Ascending aorta (tissue), 2 donors: ENCODE data around the gene CLASP1. TPM values are rescaled to one million over a fixed set of nuclear protein-coding genes. Genes with fewer than 3 reads are reported as not detected.
A peak's percentile ranks its signal among the peaks of the same experiment; 100 is the strongest.
"Not testable (repeated sequence)": the region's sequence is repeated elsewhere in the genome, so short reads cannot be mapped to it uniquely, and the experiment has no call there.

ENCODE experiments used
- DNase-seq, 2 donors: peaks; one replicate each; pipeline ENCODE4 v3.0.0-alpha.2; 2019; ENCODE audit warnings: low spot score in 2 of 2
- H3K27ac ChIP-seq, 2 donors: fragments of 200-600 bp; sonication (generic); one replicate each; pipeline ENCODE4 v1.5.1; 2016 to 2017; ENCODE audit warnings: mild to moderate bottlenecking in 1 of 2
- H3K27me3 ChIP-seq: fragments of 200-600 bp; sonication (generic); one replicate; pipeline ENCODE4 v1.5.1; 2017
- H3K36me3 ChIP-seq, 2 donors: fragments of 200-600 bp; sonication (generic); one replicate each; pipeline ENCODE4 v1.5.1; 2016
- H3K4me1 ChIP-seq, 2 donors: fragments of 200-600 bp; sonication (generic); one replicate each; pipeline ENCODE4 v1.5.1; 2016 to 2017; ENCODE audit warnings: mild to moderate bottlenecking in 1 of 2
- H3K4me3 ChIP-seq, 2 donors: fragments of 200-600 bp; sonication (generic); one replicate each; pipeline ENCODE4 v1.5.1; 2016 to 2017; ENCODE audit warnings: mild to moderate bottlenecking in 1 of 2
- H3K9me3 ChIP-seq, 2 donors: fragments of 200-600 bp; sonication (generic); one replicate each; pipeline ENCODE4 v1.5.1; 2016
- intact Hi-C: fragments of 100-400 bp; cut with DNase I; formaldehyde crosslinking; loops from one replicate; pipeline ENCODE4 v1.15.1; 2023
- total RNA-seq: library from RNA; depleted of rRNA; stranded (reverse); fragments of >200 nt; gene quantifications from one replicate; pipeline ENCODE4 v1.1.0, GENCODE V29; 2016
- TF ChIP-seq, protein P1 (sequence below), 3 experiments: fragments of 200-600 bp in 2 of 3; fragments of 450-650 bp in 1 of 3; sonication (generic) in 2 of 3; IDR thresholded peaks; one replicate each; pipeline ENCODE4 v1.5.1; 2016 to 2019; ENCODE audit warnings: antibody characterized with exemption in 3 of 3, mild to moderate bottlenecking in 1 of 3, moderate library complexity in 1 of 3

Gene CLASP1
- total RNA-seq, 1 donor from 2014 or later, result 78.0 TPM

DNA sequence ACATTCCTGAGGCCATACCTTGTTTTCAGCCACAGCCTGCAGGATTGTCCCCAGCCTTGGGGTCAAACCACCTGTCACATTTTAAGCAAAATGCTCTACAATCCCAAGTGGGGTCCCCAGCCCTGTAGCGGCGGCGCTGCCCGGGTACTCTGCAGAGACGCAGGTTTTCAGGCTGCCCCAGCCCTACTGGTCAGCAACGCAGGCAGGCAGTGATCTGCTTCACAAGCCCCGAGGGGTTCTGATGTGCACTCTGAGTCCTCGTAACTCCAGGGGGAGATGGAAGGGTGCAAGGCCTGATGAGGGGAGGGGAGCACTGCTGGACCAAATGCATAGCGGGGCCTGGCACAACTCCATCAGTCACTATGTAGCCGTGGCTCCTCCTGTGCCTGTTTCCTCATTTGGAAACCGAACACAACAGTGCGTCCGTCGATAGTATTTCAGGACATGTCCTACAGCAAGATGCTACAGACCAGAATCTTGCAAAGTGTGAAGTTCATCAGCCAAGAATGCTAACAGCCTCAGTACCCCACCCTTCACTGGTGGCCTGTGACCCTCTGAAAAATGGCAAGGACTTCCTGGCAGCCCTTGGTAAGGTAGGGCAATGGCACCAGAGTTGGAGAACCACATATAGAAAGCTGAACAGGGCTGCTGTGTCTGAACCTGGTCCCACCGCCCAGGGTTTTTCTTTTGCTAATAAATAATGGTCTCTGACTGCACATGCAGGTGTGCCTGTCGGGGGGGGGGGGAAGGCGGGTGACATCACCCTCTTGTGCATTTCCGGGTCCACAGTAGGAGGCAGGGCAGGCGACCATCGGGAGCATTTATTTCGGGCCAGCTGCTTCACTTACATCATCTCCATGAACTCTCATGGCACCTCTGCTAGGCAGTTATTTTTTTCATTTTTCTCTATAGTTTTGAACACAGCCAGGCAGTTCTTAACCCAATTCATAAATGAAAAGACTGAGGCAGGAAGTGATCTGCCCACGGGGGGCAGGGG lies 313.7 kb downstream of the CLASP1 start:
- peak in 1 of 2 donors; percentile 46 for DNase-seq
- Histone ChIP-seq H3K27me3 (no peaks in the 10 kb centered on the region), H3K27ac (no peak overlapping the region), H3K4me3 (no peak overlapping the region), H3K4me1 (no peaks in the 10 kb centered on the region), H3K9me3 (no peaks in the 10 kb centered on the region), H3K36me3 (peaks cover 27 to 31% of the 10 kb centered on the region in 2 donors)
- TF ChIP-seq, protein P1, sequence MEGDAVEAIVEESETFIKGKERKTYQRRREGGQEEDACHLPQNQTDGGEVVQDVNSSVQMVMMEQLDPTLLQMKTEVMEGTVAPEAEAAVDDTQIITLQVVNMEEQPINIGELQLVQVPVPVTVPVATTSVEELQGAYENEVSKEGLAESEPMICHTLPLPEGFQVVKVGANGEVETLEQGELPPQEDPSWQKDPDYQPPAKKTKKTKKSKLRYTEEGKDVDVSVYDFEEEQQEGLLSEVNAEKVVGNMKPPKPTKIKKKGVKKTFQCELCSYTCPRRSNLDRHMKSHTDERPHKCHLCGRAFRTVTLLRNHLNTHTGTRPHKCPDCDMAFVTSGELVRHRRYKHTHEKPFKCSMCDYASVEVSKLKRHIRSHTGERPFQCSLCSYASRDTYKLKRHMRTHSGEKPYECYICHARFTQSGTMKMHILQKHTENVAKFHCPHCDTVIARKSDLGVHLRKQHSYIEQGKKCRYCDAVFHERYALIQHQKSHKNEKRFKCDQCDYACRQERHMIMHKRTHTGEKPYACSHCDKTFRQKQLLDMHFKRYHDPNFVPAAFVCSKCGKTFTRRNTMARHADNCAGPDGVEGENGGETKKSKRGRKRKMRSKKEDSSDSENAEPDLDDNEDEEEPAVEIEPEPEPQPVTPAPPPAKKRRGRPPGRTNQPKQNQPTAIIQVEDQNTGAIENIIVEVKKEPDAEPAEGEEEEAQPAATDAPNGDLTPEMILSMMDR (IDR thresholded peaks at IDR 0.05), result no peak
- intact Hi-C loops, result no loop called here

DNA sequence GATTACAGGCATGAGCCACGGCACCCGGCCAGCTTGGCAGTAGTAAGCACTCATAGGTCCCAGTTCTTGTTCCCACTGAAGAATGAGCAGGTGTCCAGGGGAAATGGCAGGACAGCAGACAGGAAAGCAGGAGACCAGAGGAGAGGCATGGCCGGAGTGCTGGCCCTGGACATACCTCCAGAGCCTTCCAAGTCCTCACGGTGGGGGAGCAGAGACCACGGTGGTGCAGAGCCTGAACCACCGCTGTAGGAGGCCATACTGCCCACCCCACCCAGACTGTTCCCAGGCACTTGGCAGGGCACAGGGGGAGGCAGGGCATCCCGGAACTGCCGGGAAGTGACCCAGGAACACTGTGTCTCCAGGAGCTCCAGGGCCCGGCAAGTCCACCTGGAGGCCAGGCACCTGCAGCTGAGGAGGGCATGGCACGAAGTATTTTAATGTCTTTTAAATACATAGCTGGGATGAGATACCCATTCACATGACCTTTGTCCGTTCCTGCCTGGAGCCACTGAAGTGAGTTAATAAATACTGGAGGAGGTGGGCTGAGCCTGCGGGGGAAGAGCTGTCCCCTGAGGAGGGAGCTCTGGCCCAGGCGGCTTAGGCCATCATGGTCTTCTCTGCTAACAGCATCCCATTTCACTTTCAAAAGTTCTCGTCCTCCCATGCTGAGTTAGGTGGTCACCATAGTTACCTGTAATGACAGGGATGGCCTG lies 314.5 kb downstream of the CLASP1 start:
- TF ChIP-seq, protein P1 (IDR thresholded peaks at IDR 0.05), result no peak
- Histone ChIP-seq H3K4me3 (no peak overlapping the region), H3K36me3 (peaks cover 19 to 23% of the 10 kb centered on the region in 2 donors), H3K9me3 (no peaks in the 10 kb centered on the region), H3K27me3 (no peaks in the 10 kb centered on the region), H3K27ac (no peak overlapping the region), H3K4me1 (no peaks in the 10 kb centered on the region)
- intact Hi-C loops, result no loop called here
- DNase-seq, result peak in 1 of 2 donors; percentile 19

DNA sequence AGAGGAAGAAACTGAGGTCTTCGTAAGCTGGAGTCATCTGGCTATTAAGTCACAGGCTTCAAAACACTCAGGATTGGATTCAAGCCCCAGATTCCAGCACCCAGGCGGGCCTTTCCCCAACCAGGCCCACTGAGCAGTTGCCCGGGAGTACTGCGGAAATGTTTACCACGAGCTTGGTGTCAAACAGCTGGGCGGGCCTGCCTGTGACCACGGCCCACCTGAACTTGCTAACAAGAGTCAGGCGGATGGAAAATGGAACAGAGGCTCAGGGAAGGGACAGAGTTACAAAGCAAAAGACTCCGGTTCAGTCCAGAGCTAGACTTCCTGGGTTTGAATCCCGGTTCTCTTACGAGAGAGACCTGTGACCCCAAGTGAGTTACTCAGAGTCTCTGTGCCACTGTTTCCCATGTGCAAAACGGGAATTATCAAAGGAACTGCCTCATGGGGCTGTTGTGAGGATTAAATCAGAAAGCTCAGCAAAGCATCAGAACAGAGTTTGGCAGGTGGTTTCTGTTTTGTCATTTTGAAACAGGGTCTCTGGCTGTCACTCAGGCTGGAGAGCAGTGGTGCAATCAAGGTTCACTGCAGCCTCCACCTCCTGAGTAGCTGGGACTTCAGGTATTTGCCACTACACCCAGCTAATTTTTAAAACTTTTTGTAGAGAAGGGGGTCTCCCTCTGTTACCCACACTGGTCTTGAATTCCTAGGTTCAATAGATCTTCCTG lies 315.3 kb downstream of the CLASP1 start:
- peak in 1 of 2 donors; percentile 31 for DNase-seq
- no peaks in the 10 kb centered on the region for H3K27me3 ChIP-seq
- no peak overlapping the region for H3K27ac ChIP-seq
- no peaks in the 10 kb centered on the region for H3K4me1 ChIP-seq
- intact Hi-C loops, result no loop called here
- no peak overlapping the region for H3K4me3 ChIP-seq
- peaks cover 11 to 15% of the 10 kb centered on the region in 2 donors for H3K36me3 ChIP-seq
- no peaks in the 10 kb centered on the region for H3K9me3 ChIP-seq
- TF ChIP-seq, protein P1 (IDR thresholded peaks at IDR 0.05), result no peak

DNA sequence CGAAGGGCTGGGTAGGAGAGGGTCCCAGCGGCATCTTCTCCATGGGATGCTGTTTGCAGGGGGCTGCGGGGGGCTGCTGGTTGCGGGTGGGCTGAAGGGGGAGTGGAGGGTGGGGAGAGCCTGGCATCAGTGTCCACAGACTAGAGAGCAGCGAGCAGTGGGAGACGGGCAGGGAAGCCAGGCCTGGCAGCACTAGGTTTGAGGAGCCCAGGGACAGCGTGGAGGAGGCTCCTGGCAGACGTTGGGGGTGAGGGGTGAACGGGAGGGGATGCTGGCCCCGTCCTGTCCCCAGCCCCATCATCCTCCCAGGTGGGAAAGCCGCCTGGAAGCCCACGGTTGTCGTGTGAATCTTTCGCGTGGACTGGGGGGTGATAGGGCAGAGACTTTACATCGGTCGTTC lies 316.0 kb downstream of the CLASP1 start:
- no peak overlapping the region for H3K27ac ChIP-seq
- no peaks in the 10 kb centered on the region for H3K27me3 ChIP-seq
- no peaks in the 10 kb centered on the region for H3K4me1 ChIP-seq
- peak in 1 of 2 donors; percentile 48 for DNase-seq
- intact Hi-C loops, result no loop called here
- no peak overlapping the region for H3K4me3 ChIP-seq
- TF ChIP-seq, protein P1 (IDR thresholded peaks at IDR 0.05), result no peak
- peaks cover 4 to 8% of the 10 kb centered on the region in 2 donors for H3K36me3 ChIP-seq
- H3K9me3 ChIP-seq, result no peaks in the 10 kb centered on the region

DNA sequence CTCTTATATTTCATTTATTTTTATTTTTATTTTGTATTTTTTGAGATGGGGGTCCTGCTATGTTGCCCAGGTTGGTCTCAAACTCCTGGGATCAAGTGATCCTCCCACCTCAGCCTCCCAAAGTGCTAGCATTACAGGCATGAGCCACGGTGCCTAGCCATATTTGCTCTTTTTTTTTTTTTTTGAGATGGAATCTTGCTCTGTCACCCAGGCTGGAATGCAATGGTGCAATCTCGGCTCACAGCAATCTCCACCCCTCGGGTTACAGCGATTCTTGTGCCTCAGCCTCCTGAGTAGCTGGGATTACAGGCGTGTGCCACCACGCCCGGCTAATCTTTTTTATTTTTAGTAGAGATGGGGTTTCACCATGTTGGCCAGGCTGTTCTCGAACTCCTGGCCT lies 317.9 kb downstream of the CLASP1 start:
- H3K36me3 ChIP-seq, H3K4me3 ChIP-seq, H3K9me3 ChIP-seq, H3K4me1 ChIP-seq, H3K27ac ChIP-seq, H3K27me3 ChIP-seq, intact Hi-C loops: not testable (repeated sequence)
- peak in 1 of 2 donors; percentile 33 for DNase-seq
